HG03196 (cell line): Measurements from ENCODE around the gene MBTPS1.
"Not testable (repeated sequence)": the region's sequence is repeated elsewhere in the genome, so short reads cannot be mapped to it uniquely, and the experiment has no call there.

Experiments used
- ATAC-seq: cut with Tn5 transposase; IDR thresholded peaks from one replicate; pipeline ENCODE4 v1.9.1; 2021; ENCODE audit not compliant: unreplicated experiment

Gene MBTPS1

GRCh38 chr16:84137769-84138357 lies 21.1 kb upstream of the MBTPS1 start:
- no peak for ATAC-seq

GRCh38 chr16:84137287-84137686 lies 20.5 kb upstream of the MBTPS1 start:
- no peak for ATAC-seq

- ATAC-seq, result no peak
These were observed 19.8 kb upstream of the MBTPS1 start for GRCh38 chr16:84136331-84137125.

- no peak for ATAC-seq
These were observed 16.0 kb upstream of the MBTPS1 start for GRCh38 chr16:84132527-84133285.

GRCh38 chr16:84131117-84131516 lies 14.4 kb upstream of the MBTPS1 start:
- no peak for ATAC-seq

GRCh38 chr16:84124257-84125073 lies 7.7 kb upstream of the MBTPS1 start:
- no peak for ATAC-seq

GRCh38 chr16:84121007-84121406 lies 4.3 kb upstream of the MBTPS1 start:
- ATAC-seq, result no peak

- ATAC-seq, result no peak
These were observed 3.3 kb upstream of the MBTPS1 start for GRCh38 chr16:84120023-84120422.

- ATAC-seq, result no peak
These were observed 2.6 kb upstream of the MBTPS1 start for GRCh38 chr16:84119368-84119767.

GRCh38 chr16:84118315-84118714 lies 1.6 kb upstream of the MBTPS1 start:
- ATAC-seq, result not testable (repeated sequence)

GRCh38 chr16:84117494-84117843 lies 727 bp upstream of the MBTPS1 start:
- no peak for ATAC-seq

GRCh38 chr16:84115919-84116719 lies 623 bp downstream of the MBTPS1 start:
- peak; percentile 26 for ATAC-seq

- ATAC-seq, result not testable (repeated sequence)
These were observed 4.8 kb downstream of the MBTPS1 start for GRCh38 chr16:84111949-84112348.

GRCh38 chr16:84111525-84111924 lies 5.2 kb downstream of the MBTPS1 start:
- no peak for ATAC-seq

- ATAC-seq, result no peak
These were observed 6.2 kb downstream of the MBTPS1 start for GRCh38 chr16:84110527-84110926.

- ATAC-seq, result no peak
These were observed 7.0 kb downstream of the MBTPS1 start for GRCh38 chr16:84109598-84110335.

- no peak for ATAC-seq
These were observed 8.8 kb downstream of the MBTPS1 start for GRCh38 chr16:84107921-84108320.

GRCh38 chr16:84105948-84106740 lies 10.6 kb downstream of the MBTPS1 start:
- ATAC-seq, result no peak

- ATAC-seq, result no peak
These were observed 11.4 kb downstream of the MBTPS1 start for GRCh38 chr16:84105301-84105815.
